NCI-H2107 (cell line): Measurements from ENCODE around the gene NDOR1.

ENCODE experiments used
- DNase-seq: peaks from one replicate; lab custom pipeline; 2025; lab: John Stamatoyannopoulos, UW

NDOR1 gene

GRCh38 chr9:137264067-137264466, 58.6 kb downstream of the NDOR1 start:
- no peak for DNase-seq

GRCh38 chr9:137265496-137266161, 60.1 kb downstream of the NDOR1 start:
- DNase-seq, result no peak

GRCh38 chr9:137266162-137266527, 60.6 kb downstream of the NDOR1 start:
- no peak for DNase-seq
